ENCODE measurements around the gene FRMD3. TPM values are rescaled to one million over a fixed set of nuclear protein-coding genes. Genes with fewer than 3 reads are reported as not detected.

Gene FRMD3
- total and polyA plus RNA-seq, 7 donors, result 5.9 to 27.4 (median 8.3) TPM

DNA sequence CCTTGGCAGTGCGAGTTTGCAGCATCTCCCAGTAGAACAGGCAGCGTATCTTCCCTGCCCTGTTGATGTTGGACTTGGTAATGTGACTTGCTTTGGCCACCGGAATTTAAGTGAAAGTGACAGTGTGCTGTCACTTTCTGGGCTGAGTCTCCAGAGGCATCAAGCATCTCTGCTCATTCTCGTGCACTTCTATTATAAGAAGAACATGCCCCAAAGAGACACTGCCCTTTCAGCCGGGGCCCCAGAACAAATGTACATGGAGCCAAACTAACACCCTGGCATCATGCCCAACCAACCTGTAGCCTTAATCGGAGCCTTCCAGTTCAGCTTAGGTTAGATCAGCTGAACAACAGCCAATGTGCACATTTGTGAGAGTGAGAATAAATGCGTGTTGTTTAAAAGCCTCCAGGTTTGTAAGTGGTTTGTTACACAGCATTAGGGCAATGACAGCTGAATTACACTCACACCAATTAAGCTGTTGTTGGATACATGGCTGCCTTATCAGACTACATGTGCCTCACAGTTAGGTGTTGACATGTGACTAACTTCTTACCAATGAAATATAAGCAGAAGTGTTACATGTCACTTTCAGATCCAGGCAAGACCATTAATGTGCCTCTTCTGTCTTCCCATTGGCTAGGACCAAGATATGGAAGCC lies 22.1 kb upstream of the FRMD3 start:
- intact Hi-C loops (cut with DNase I), result no loop called here
- DNase-seq, result no peak
- TF ChIP-seq POLR2A (IDR thresholded peaks at IDR 0.05) (no peak), CTCF (IDR thresholded peaks at IDR 0.05) (no peak)
- Histone ChIP-seq H3K27me3 (no peaks in the 10 kb centered on the region), H3K27ac (no peak overlapping the region), H3K4me3 (no peak overlapping the region), H3K4me1 (no peaks in the 10 kb centered on the region), H3K9me3 (no peaks in the 10 kb centered on the region), H3K36me3 (no peaks in the 10 kb centered on the region)
- WGBS, 2 donors, result 94 to 95% methylated on average over 7 of the region's 7 CpGs

DNA sequence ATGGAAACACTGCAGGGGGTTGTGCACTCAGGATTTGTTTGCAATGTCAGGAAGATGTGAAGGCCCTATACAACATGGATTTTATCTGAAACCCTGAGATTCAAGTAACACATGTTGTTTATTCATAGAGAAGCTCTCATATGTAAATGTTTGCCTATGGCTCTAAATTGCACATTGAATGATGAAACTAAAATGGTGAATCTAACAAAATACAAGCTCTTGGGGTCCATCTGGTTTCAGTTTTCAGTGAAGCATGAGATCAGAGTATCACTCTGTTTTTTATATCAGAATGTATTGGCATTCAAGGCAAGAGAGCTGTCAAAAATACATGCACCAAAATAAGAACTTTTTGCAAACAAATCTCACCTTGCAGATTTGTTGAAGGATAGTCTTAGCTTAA lies 19.6 kb upstream of the FRMD3 start:
- Histone ChIP-seq H3K27ac (no peak overlapping the region), H3K9me3 (no peaks in the 10 kb centered on the region), H3K27me3 (no peaks in the 10 kb centered on the region), H3K36me3 (no peaks in the 10 kb centered on the region), H3K4me1 (no peaks in the 10 kb centered on the region), H3K4me3 (no peak overlapping the region)
- TF ChIP-seq POLR2A (IDR thresholded peaks at IDR 0.05), result no peak
- no peak for TF ChIP-seq POLR2AphosphoS5 (IDR thresholded peaks at IDR 0.05)
- no peak for TF ChIP-seq EP300 (IDR thresholded peaks at IDR 0.05)
- no peak for TF ChIP-seq CTCF (IDR thresholded peaks at IDR 0.05)
- intact Hi-C loops (cut with DNase I), result no loop called here
- no peak for DNase-seq

- H3K27ac ChIP-seq, result no peak overlapping the region
- no peaks in the 10 kb centered on the region for H3K36me3 ChIP-seq
- H3K4me3 ChIP-seq, result no peak overlapping the region
- H3K9me3 ChIP-seq, result no peaks in the 10 kb centered on the region
- 97% methylated on average over 1 of the region's 1 CpG for WGBS, 2 donors
- intact Hi-C loops (cut with DNase I), result no loop called here
- no peaks in the 10 kb centered on the region for H3K27me3 ChIP-seq
- H3K4me1 ChIP-seq, result no peaks in the 10 kb centered on the region
- TF ChIP-seq CTCF (IDR thresholded peaks at IDR 0.05) (no peak), EP300 (IDR thresholded peaks at IDR 0.05) (no peak), POLR2A (IDR thresholded peaks at IDR 0.05) (no peak), POLR2AphosphoS5 (IDR thresholded peaks at IDR 0.05) (no peak)
- DNase-seq, result no peak
Observed at GRCh38 chr9:83557317-83557716, 19.1 kb upstream of the FRMD3 start.

DNA sequence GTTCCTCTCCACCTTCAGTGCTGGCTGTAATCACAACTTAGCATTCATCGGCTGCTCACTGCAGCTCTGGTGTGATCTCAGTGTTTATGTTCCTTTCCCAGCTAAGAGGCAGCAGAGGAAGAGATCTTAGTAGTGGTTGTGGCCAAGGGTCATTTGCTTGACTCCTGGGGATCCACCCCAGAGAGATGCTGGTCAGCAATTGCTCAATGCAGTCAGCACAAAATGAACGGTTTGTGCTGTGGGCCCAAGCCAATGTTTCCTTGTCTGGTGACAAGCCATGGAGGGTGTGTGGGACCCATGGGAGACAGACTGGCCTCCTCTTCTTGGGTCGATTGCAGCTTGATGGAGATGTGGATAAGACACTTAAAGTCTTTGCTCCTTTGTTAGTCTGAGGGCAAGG lies 16.1 kb upstream of the FRMD3 start:
- H3K27me3 ChIP-seq, result no peaks in the 10 kb centered on the region
- no peak overlapping the region for H3K27ac ChIP-seq
- intact Hi-C loops (cut with DNase I), result no loop called here
- H3K9me3 ChIP-seq, result peaks cover 0 to 1% (median 0%) of the 10 kb centered on the region in 4 donors
- DNase-seq, result peak; percentile 68
- H3K4me1 ChIP-seq, result no peaks in the 10 kb centered on the region
- 84 to 87% methylated on average over 3 of the region's 3 CpGs for WGBS, 2 donors
- TF ChIP-seq POLR2A (IDR thresholded peaks at IDR 0.05) (no peak), EP300 (IDR thresholded peaks at IDR 0.05) (no peak), POLR2AphosphoS5 (IDR thresholded peaks at IDR 0.05) (peak in 1 of 4 donors; percentile 10)
- no peaks in the 10 kb centered on the region for H3K36me3 ChIP-seq
- no peak overlapping the region for H3K4me3 ChIP-seq

GRCh38 chr9:83544002-83544698 lies 5.9 kb upstream of the FRMD3 start:
- Histone ChIP-seq H3K27ac (no peak overlapping the region), H3K36me3 (no peaks in the 10 kb centered on the region), H3K9me3 (no peaks in the 10 kb centered on the region), H3K4me3 (no peak overlapping the region), H3K4me1 (peaks cover 0 to under 1% (median 0%) of the 10 kb centered on the region in 4 donors), H3K27me3 (no peaks in the 10 kb centered on the region)
- no peak for DNase-seq
- intact Hi-C loops (cut with DNase I), result no loop called here
- whole genome bisulfite sequencing, 2 donors, result 41 to 61% methylated on average over 5 of the region's 5 CpGs
- no peak for TF ChIP-seq EP300 (IDR thresholded peaks at IDR 0.05)
- peak in 3 of 4 experiments; percentile 46 to 49 (median 47) for TF ChIP-seq CTCF (IDR thresholded peaks at IDR 0.05)
